ENCODE data around the gene CSF2RB. TPM values are rescaled to one million over a fixed set of nuclear protein-coding genes. Genes with fewer than 3 reads are reported as not detected.

Gene CSF2RB
- total and polyA plus RNA-seq, 10 of the 15 experiments (the other 5 are each of a cell fraction or from before 2014, with no cell fraction given) = 0.82 to 12.5 (median 5.4) TPM

DNA sequence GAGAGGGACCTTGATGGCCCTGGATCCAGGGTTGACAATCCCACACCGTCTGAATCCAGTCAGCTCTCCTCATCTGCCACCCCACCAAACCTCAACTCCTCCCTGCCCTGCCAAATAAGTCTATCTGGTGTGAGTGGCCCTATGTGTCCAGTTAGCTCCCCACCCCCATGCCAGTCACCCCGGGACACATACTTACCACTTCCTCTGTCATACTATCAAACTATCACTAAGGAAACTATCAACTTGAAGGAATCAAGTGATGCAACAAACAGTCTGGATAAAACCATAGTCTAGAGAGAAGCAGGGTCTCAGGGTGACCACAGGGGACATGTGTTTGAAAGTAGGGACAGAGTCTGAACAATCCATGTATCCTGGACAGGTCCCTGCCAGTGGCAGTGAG, 13.2 kb upstream of the CSF2RB start:
- Histone ChIP-seq H3K27ac (ENCODE audit: control insufficient read depth, insufficient read depth) (peak overlapping the region; percentile 80), H2AFZ (ENCODE audit: control insufficient read depth, low read depth, low read length) (no peak overlapping the region), H3K9me3 (replicated peaks; ENCODE audit: control insufficient read depth, insufficient read depth, low read length) (peaks cover 6% of the 10 kb centered on the region; the same call in 2 of the 3 replicates), H3K4me2 (ENCODE audit: control insufficient read depth, insufficient read depth) (peak overlapping the region; percentile 72), H3K4me3 (0 out of 2 replicates have a peak overlapping the region, but pooled peaks have one; percentile 35), H4K20me1 (ENCODE audit: control insufficient read depth, insufficient read depth) (no peaks in the 10 kb centered on the region), H3K4me1 (ENCODE audit: control insufficient read depth, insufficient read depth, low read length) (peaks cover 33% of the 10 kb centered on the region), H3K27me3 (replicated peaks in 1 of 2; ENCODE audit: control insufficient read depth in 2 of 2, insufficient read depth in 2 of 2, low read length in 1 of 2) (no peaks in the 10 kb centered on the region), H3K79me2 (ENCODE audit: control insufficient read depth, insufficient read depth, low read length) (no peaks in the 10 kb centered on the region), H3K36me3 (ENCODE audit: control insufficient read depth in 2 of 2, insufficient read depth in 2 of 2, low read length in 1 of 2) (no peaks in the 10 kb centered on the region), H3K9ac (ENCODE audit: control insufficient read depth, insufficient read depth, low read length) (no peak overlapping the region; the same call in 1 of the 2 replicates)
- WGBS (ENCODE audit: insufficient coverage, insufficient replicate concordance, low lambda C conversion rate, missing lambda C conversion rate) = 50% methylated on average over 2 of the region's 2 CpGs
- RAD21 ChIA-PET (ENCODE audit: unreplicated experiment) = interaction anchor here (1.0 to 6.0 kb wide), 7 partner anchors 14 to 78 kb away, joined by 3 to 78 read pairs (median 4); partner anchors contain the start of genes CSF2RB and NCF4
- DNase-seq (ENCODE audit: low read depth, low spot score) (no peak), FAIRE-seq (no peak), ATAC-seq (peak; percentile 21)
- in situ Hi-C loops (cut with MboI) = no loop called here
- intact Hi-C loops (cut with micrococcal nuclease; ENCODE audit: unreplicated experiment) = loop anchor here (2.0 kb wide), 1 partner anchor 21 kb away; no protein-coding TSS in a partner anchor
- SMC1A ChIA-PET (ENCODE audit: uncharacterized antibody, unreplicated experiment) = interaction anchor here (0.9 to 7.8 kb wide), 12 partner anchors 10 to 41 kb away, joined by 3 to 72 read pairs (median 5); partner anchors contain the start of genes CSF2RB and NCF4
- BruUV-seq (replicated peaks) = no TSS peak
- CTCF ChIA-PET = interaction anchor here (0.7 to 3.7 kb wide), 9 partner anchors 8 to 143 kb away, joined by 3 to 26 read pairs (median 10); partner anchors contain the start of gene CSF2RB
- POLR2A ChIA-PET = interaction anchor here (0.9 to 6.1 kb wide), 7 partner anchors 8 to 45 kb away, joined by 3 to 51 read pairs (median 10); partner anchors contain the start of genes CSF2RB and NCF4
- no peak for TF ChIP-seq STAT3 (IDR thresholded peaks at IDR 0.05; ENCODE audit: low read depth, low read length)
- 0 out of 2 replicates have a peak, but pooled peaks have one; percentile 19 for TF ChIP-seq BMI1 (IDR thresholded peaks at IDR 0.05; ENCODE audit: borderline replicate concordance)
- no peak for TF ChIP-seq BCL11A (IDR thresholded peaks at IDR 0.05; ENCODE audit: low read depth, low read length)
- 0 out of 4 replicates have a peak, but pooled peaks of 1 of the 2 experiments have one; percentile 14 for TF ChIP-seq IKZF2 (IDR thresholded peaks at IDR 0.05)
- TF ChIP-seq POU2F2 (IDR thresholded peaks at IDR 0.05; ENCODE audit: borderline replicate concordance, low read depth, low read length) = no peak
- TF ChIP-seq, protein P1, sequence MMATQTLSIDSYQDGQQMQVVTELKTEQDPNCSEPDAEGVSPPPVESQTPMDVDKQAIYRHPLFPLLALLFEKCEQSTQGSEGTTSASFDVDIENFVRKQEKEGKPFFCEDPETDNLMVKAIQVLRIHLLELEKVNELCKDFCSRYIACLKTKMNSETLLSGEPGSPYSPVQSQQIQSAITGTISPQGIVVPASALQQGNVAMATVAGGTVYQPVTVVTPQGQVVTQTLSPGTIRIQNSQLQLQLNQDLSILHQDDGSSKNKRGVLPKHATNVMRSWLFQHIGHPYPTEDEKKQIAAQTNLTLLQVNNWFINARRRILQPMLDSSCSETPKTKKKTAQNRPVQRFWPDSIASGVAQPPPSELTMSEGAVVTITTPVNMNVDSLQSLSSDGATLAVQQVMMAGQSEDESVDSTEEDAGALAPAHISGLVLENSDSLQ (IDR thresholded peaks at IDR 0.05) = peak; percentile 56; the same call in 1 of the 2 replicates
- TF ChIP-seq SPI1 (IDR thresholded peaks at IDR 0.05; ENCODE audit: borderline replicate concordance, insufficient read depth, low read depth, low read length) = peak; percentile 67; the same call in 1 of the 2 replicates
- TF ChIP-seq, protein P2, sequence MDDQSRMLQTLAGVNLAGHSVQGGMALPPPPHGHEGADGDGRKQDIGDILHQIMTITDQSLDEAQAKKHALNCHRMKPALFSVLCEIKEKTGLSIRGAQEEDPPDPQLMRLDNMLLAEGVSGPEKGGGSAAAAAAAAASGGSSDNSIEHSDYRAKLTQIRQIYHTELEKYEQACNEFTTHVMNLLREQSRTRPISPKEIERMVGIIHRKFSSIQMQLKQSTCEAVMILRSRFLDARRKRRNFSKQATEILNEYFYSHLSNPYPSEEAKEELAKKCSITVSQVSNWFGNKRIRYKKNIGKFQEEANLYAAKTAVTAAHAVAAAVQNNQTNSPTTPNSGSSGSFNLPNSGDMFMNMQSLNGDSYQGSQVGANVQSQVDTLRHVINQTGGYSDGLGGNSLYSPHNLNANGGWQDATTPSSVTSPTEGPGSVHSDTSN (IDR thresholded peaks at IDR 0.05; ENCODE audit: insufficient replicate concordance, low read depth, low read length) = peak; percentile 4
- TF ChIP-seq SMAD5 (IDR thresholded peaks at IDR 0.05; ENCODE audit: low read depth) = no peak
- 0 out of 2 replicates have a peak, but pooled peaks have one; percentile 29 for TF ChIP-seq DPF2 (IDR thresholded peaks at IDR 0.05)

All from GM12878 (cell line).